ENCODE results near the gene MAIP1. TPM values are rescaled to one million over a fixed set of nuclear protein-coding genes. Genes with fewer than 3 reads are reported as not detected.

Gene MAIP1
- total and polyA plus RNA-seq, 9 of the 15 experiments (the other 6 are each of a cell fraction or from before 2014, with no cell fraction given): 3.6 to 30.0 (median 24.5) TPM

DNA sequence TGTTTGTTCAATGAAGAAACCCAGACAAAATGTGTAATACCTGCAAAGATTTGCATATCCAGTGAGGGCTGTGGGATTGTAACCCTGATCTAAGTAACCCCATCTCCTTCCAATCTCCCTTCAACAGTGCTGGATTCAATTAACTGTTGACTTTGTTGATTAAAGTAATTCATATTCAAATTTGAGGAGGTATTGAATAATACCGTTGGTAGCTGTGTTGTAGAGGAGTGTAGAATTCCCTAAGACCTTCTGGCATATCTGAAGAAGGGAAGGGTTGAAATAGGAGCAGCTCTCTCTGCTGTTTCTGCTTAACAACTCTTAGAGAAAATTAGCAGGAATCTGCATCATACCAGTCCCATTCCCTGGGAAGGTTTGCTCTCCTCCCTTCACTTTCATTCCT is 28.2 kb downstream of the MAIP1 start:
- WGBS (ENCODE audit: insufficient coverage, low coverage, missing lambda C conversion rate): 0% methylated on average over 1 of the region's 1 CpG
- FAIRE-seq: no peak
- Histone ChIP-seq H3K4me1 (replicated peaks in 1 of 2; ENCODE audit: control insufficient read depth in 2 of 2, insufficient read depth in 2 of 2, low read length in 2 of 2) (peaks cover 0 to 9% of the 10 kb centered on the region in 2 experiments; a peak in 2 of 5 replicates), H3K4me2 (ENCODE audit: insufficient read depth, low read length) (no peak overlapping the region), H3K9me3 (replicated peaks; ENCODE audit: control insufficient read depth, insufficient read depth, low read depth, low read length) (no peaks in the 10 kb centered on the region; the same call in 1 of the 2 replicates), H3K9me1 (ENCODE audit: control insufficient read depth, insufficient read depth, low read length) (no peaks in the 10 kb centered on the region), H3K36me3 (ENCODE audit: control insufficient read depth, insufficient read depth, low read length) (no peaks in the 10 kb centered on the region), H4K20me1 (replicated peaks; ENCODE audit: control insufficient read depth, insufficient read depth, low read length) (no peaks in the 10 kb centered on the region; the same call in 1 of the 2 replicates), H3K79me2 (ENCODE audit: control insufficient read depth, insufficient read depth, low read length) (no peaks in the 10 kb centered on the region), H3K27ac (ENCODE audit: extremely low read depth, low read depth, low read length) (no peak overlapping the region), H3K4me3 (no peak overlapping the region), H2AFZ (ENCODE audit: low read depth, low read length) (no peak overlapping the region), H3K9ac (ENCODE audit: insufficient read depth in 1 of 2, low read depth in 2 of 2, low read length in 2 of 2) (no peak overlapping the region), H3K27me3 (ENCODE audit: control insufficient read depth in 2 of 2, insufficient read depth in 2 of 2, low read length in 2 of 2) (no peaks in the 10 kb centered on the region)
- ATAC-seq: no peak
- DNase-seq (ENCODE audit: extremely low read depth in 1 of 4, low spot score in 3 of 4): no peak
- TF ChIP-seq RFX7 (CRISPR knock-in tag; IDR thresholded peaks at IDR 0.05) (no peak), SAFB (IDR thresholded peaks at IDR 0.05; ENCODE audit: borderline replicate concordance, low read depth, low read length) (no peak), ZBTB1 (CRISPR knock-in tag; IDR thresholded peaks at IDR 0.05; ENCODE audit: borderline replicate concordance, low read depth) (no peak), SMARCA4 (IDR thresholded peaks at IDR 0.05) (no peak), NFE2 (IDR thresholded peaks at IDR 0.05; ENCODE audit: low read depth) (no peak), DDX20 (tag; IDR thresholded peaks at IDR 0.05; ENCODE audit: low read depth) (no peak), POLR2G (IDR thresholded peaks at IDR 0.05; ENCODE audit: low read depth, low read length) (no peak), RB1 (IDR thresholded peaks at IDR 0.05; ENCODE audit: low read depth) (no peak)
- TF ChIP-seq, protein P1, sequence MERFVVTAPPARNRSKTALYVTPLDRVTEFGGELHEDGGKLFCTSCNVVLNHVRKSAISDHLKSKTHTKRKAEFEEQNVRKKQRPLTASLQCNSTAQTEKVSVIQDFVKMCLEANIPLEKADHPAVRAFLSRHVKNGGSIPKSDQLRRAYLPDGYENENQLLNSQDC (CRISPR knock-in tag; IDR thresholded peaks at IDR 0.05): no peak
- TF ChIP-seq, protein P2, sequence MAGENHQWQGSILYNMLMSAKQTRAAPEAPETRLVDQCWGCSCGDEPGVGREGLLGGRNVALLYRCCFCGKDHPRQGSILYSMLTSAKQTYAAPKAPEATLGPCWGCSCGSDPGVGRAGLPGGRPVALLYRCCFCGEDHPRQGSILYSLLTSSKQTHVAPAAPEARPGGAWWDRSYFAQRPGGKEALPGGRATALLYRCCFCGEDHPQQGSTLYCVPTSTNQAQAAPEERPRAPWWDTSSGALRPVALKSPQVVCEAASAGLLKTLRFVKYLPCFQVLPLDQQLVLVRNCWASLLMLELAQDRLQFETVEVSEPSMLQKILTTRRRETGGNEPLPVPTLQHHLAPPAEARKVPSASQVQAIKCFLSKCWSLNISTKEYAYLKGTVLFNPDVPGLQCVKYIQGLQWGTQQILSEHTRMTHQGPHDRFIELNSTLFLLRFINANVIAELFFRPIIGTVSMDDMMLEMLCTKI (IDR thresholded peaks at IDR 0.05; ENCODE audit: partially characterized antibody): no peak
- TF ChIP-seq, protein P3, sequence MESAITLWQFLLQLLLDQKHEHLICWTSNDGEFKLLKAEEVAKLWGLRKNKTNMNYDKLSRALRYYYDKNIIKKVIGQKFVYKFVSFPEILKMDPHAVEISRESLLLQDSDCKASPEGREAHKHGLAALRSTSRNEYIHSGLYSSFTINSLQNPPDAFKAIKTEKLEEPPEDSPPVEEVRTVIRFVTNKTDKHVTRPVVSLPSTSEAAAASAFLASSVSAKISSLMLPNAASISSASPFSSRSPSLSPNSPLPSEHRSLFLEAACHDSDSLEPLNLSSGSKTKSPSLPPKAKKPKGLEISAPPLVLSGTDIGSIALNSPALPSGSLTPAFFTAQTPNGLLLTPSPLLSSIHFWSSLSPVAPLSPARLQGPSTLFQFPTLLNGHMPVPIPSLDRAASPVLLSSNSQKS (CRISPR knock-in tag; IDR thresholded peaks at IDR 0.05): no peak
- TF ChIP-seq, protein P4, sequence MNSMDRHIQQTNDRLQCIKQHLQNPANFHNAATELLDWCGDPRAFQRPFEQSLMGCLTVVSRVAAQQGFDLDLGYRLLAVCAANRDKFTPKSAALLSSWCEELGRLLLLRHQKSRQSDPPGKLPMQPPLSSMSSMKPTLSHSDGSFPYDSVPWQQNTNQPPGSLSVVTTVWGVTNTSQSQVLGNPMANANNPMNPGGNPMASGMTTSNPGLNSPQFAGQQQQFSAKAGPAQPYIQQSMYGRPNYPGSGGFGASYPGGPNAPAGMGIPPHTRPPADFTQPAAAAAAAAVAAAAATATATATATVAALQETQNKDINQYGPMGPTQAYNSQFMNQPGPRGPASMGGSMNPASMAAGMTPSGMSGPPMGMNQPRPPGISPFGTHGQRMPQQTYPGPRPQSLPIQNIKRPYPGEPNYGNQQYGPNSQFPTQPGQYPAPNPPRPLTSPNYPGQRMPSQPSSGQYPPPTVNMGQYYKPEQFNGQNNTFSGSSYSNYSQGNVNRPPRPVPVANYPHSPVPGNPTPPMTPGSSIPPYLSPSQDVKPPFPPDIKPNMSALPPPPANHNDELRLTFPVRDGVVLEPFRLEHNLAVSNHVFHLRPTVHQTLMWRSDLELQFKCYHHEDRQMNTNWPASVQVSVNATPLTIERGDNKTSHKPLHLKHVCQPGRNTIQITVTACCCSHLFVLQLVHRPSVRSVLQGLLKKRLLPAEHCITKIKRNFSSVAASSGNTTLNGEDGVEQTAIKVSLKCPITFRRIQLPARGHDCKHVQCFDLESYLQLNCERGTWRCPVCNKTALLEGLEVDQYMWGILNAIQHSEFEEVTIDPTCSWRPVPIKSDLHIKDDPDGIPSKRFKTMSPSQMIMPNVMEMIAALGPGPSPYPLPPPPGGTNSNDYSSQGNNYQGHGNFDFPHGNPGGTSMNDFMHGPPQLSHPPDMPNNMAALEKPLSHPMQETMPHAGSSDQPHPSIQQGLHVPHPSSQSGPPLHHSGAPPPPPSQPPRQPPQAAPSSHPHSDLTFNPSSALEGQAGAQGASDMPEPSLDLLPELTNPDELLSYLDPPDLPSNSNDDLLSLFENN (IDR thresholded peaks at IDR 0.05; ENCODE audit: low read depth in 2 of 2, low read length in 2 of 2): no peak
- TF ChIP-seq, protein P5, sequence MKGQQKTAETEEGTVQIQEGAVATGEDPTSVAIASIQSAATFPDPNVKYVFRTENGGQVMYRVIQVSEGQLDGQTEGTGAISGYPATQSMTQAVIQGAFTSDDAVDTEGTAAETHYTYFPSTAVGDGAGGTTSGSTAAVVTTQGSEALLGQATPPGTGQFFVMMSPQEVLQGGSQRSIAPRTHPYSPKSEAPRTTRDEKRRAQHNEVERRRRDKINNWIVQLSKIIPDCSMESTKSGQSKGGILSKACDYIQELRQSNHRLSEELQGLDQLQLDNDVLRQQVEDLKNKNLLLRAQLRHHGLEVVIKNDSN (CRISPR knock-in tag; IDR thresholded peaks at IDR 0.05): no peak
- in situ Hi-C loops (cut with MboI) (no loop called here), intact Hi-C loops (cut with micrococcal nuclease) (loop anchor here (10.0 kb wide), 3 partner anchors 211 to 611 kb away; no protein-coding TSS in a partner anchor)
- ChIA-PET POLR2A (no interaction called here), CTCF (ENCODE audit: low intra/inter-chr PET ratio) (no interaction called here)
- BruUV-seq (replicated peaks): no TSS peak

Measured in K562 (cell line).